GM12878 (cell line): ENCODE results near the gene PCSK6. TPM values are rescaled to one million over a fixed set of nuclear protein-coding genes. Genes with fewer than 3 reads are reported as not detected.

Source experiments
- ATAC-seq: fragments of 200-7000 bp; cut with Tn5 transposase; 3 replicates; pipeline ENCODE4 v1.9.1; 2020; ENCODE audit warnings: mild to moderate bottlenecking, moderate library complexity
- BruUV-seq: library from RNA; stranded (reverse); fragments of 400-500 nt; replicated peaks from 2 replicates; lab custom pipeline; 2021; lab: Mats Ljungman, UMichigan
- CTCF ChIA-PET: fragments of 300-600 bp; sonication (Branson Sonifier 250); formaldehyde crosslinking; extraction: SDS; loops from one replicate; lab custom pipeline; 2021; ENCODE audit warnings: inconsistent platforms; lab: Yijun Ruan, JAX
- POLR2A ChIA-PET: fragments of 350-600 bp; formaldehyde crosslinking; extraction: SDS; loops from one replicate; lab custom pipeline; 2021; ENCODE audit warnings: inconsistent platforms; lab: Charles Lee
- RAD21 ChIA-PET: fragments of 300-600 bp; sonication (Branson Sonifier 250); formaldehyde crosslinking; loops from one replicate; lab custom pipeline; 2023; ENCODE audit warnings: antibody characterized with exemption; ENCODE audit not compliant: unreplicated experiment; lab: Charles Lee
- SMC1A ChIA-PET: fragments of 300-600 bp; sonication (Branson Sonifier 250); formaldehyde crosslinking; loops from one replicate; lab custom pipeline; 2023; ENCODE audit not compliant: unreplicated experiment, uncharacterized antibody; lab: Charles Lee
- DNase-seq: peaks from one replicate; pipeline ENCODE4 v3.0.0-alpha.2; 2011; ENCODE audit warnings: low read depth, low spot score
- FAIRE-seq: peaks from 3 replicates; lab custom pipeline; 2011; peaks lifted over from hg19 to GRCh38; lab: Jason Lieb, UNC
- H2AFZ ChIP-seq: 2 replicates; pipeline ENCODE4 v1.6.0; 2011; ENCODE audit warnings: low read depth, low read length, control low read depth; ENCODE audit not compliant: control insufficient read depth
- H3K27ac ChIP-seq: 2 replicates; pipeline ENCODE4 v1.5.1; 2011; ENCODE audit warnings: control low read depth; ENCODE audit not compliant: control insufficient read depth, insufficient read depth
- H3K27me3 ChIP-seq, 2 experiments: replicated peaks in 1 of 2; 2 replicates each; pipeline versions ENCODE4 v1.6.0 to v1.6.1; 2011; ENCODE audit warnings: low read length in 1 of 2; ENCODE audit not compliant: control insufficient read depth in 2 of 2, insufficient read depth in 2 of 2
- H3K36me3 ChIP-seq, 2 experiments: 2 replicates each; pipeline ENCODE4 v1.5.1; 2011; ENCODE audit warnings: low read length in 1 of 2; ENCODE audit not compliant: control insufficient read depth in 2 of 2, insufficient read depth in 2 of 2
- H3K4me1 ChIP-seq: 2 replicates; pipeline ENCODE4 v1.6.1; 2011; ENCODE audit warnings: mild to moderate bottlenecking, low read length, moderate library complexity, mixed read lengths; ENCODE audit not compliant: control insufficient read depth, insufficient read depth
- H3K4me2 ChIP-seq: 2 replicates; pipeline ENCODE4 v1.6.0; 2011; ENCODE audit warnings: control low read depth; ENCODE audit not compliant: control insufficient read depth, insufficient read depth
- H3K4me3 ChIP-seq: fragments of 200-600 bp; sonication (generic); 2 replicates; pipeline ENCODE4 v1.5.1; 2016
- H3K79me2 ChIP-seq: 2 replicates; pipeline ENCODE4 v1.6.0; 2011; ENCODE audit warnings: low read length; ENCODE audit not compliant: control insufficient read depth, insufficient read depth
- H3K9ac ChIP-seq: 2 replicates; pipeline ENCODE4 v1.8.0; 2011; ENCODE audit warnings: low read length, control low read depth, mixed read lengths; ENCODE audit not compliant: control insufficient read depth, insufficient read depth
- H3K9me3 ChIP-seq: replicated peaks from 3 replicates; pipeline ENCODE4 v1.5.1; 2011; ENCODE audit warnings: mild to moderate bottlenecking, low read length; ENCODE audit not compliant: control insufficient read depth, insufficient read depth
- H4K20me1 ChIP-seq: 2 replicates; pipeline ENCODE4 v1.6.0; 2011; ENCODE audit not compliant: control insufficient read depth, insufficient read depth
- JUND ChIP-seq: IDR thresholded peaks from 2 replicates; pipeline ENCODE4 v1.6.1; 2012; ENCODE audit warnings: low read depth, mild to moderate bottlenecking, low read length, improper control_type of control experiment, moderate library complexity
- LARP7 ChIP-seq: fragments of 450-650 bp; IDR thresholded peaks from 2 replicates; pipeline ENCODE4 v1.6.1; 2017; ENCODE audit warnings: mild to moderate bottlenecking
- NR2C2 ChIP-seq: IDR thresholded peaks from 2 replicates; pipeline ENCODE4 v1.6.1; 2011; ENCODE audit warnings: borderline replicate concordance, low read depth; ENCODE audit not compliant: control insufficient read depth, insufficient read length
- NRF1 ChIP-seq: conservative IDR thresholded peaks from 2 replicates; pipeline ENCODE4 v1.6.1; 2011; ENCODE audit warnings: mild to moderate bottlenecking, low read depth, low read length, improper control_type of control experiment
- SP1 ChIP-seq: IDR thresholded peaks from one replicate; pipeline ENCODE4 v1.6.1; 2011; ENCODE audit warnings: low read depth, low read length
- WGBS: methylation state at CpG from one replicate; pipeline ENCODE4 v1.1.6; 2016; ENCODE audit warnings: low lambda C conversion rate; ENCODE audit not compliant: insufficient replicate concordance, insufficient coverage; ENCODE audit errors: missing lambda C conversion rate; 5-methylcytosine and 5-hydroxymethylcytosine counted together
- in situ Hi-C: fragments of 300-500 bp; cut with MboI; formaldehyde crosslinking; loops from 9 replicates; pipeline ENCODE4 v1.14.3; 2018; ENCODE audit warnings: mixed read lengths
- intact Hi-C: fragments of 100-400 bp; cut with micrococcal nuclease; formaldehyde crosslinking; loops from one replicate; pipeline ENCODE4 v1.14.2; 2022; ENCODE audit not compliant: unreplicated experiment
- polyA plus RNA-seq, 11 experiments: library from polyadenylated mRNA; depleted of rRNA in 4 of 11; unstranded in 6 of 11; stranded (reverse) in 5 of 11; fragments of >200 nt; fragmentation: Nextera tagmentation in 4 of 11; fragmentation: Illumina TruSeq in 1 of 11; extraction: Ambion mirVana in 4 of 11; extraction: Trizol in 1 of 11; gene quantifications; 1 replicate in 1 of 11; 2 replicates in 10 of 11; pipeline versions ENCODE4 v1.2.1 to v1.2.3, GENCODE V29; 2011 to 2016; ENCODE audit warnings: inconsistent platforms in 2 of 11, missing spikeins in 2 of 11, low read depth in 1 of 11
- total RNA-seq, 4 experiments: library from RNA; depleted of rRNA in 3 of 4; stranded (reverse); fragments of >200 nt in 3 of 4; fragmentation: Illumina TruSeq in 1 of 4; extraction: Trizol in 1 of 4; gene quantifications; 2 replicates each; pipeline versions ENCODE4 v1.2.1 to v1.2.3, GENCODE V29; 2013 to 2021
- TF ChIP-seq, protein P1 (sequence below): fragments of 450-650 bp; IDR thresholded peaks from 2 replicates; pipeline ENCODE4 v1.6.1; 2017; ENCODE audit warnings: mild to moderate bottlenecking, moderate library complexity

PCSK6 gene
- total and polyA plus RNA-seq, 10 of the 15 experiments (the other 5 are each of a cell fraction or from before 2014, with no cell fraction given), result 0.19 to 0.67 (median 0.25) TPM; not detected in 4

- H4K20me1 ChIP-seq, result no peaks in the 10 kb centered on the region
- ChIA-PET SMC1A (no interaction called here), CTCF (no interaction called here), RAD21 (no interaction called here), POLR2A (no interaction called here)
- ATAC-seq (no peak), DNase-seq (no peak), FAIRE-seq (no peak)
- H3K9ac ChIP-seq, result no peak overlapping the region
- in situ Hi-C loops (no loop called here), intact Hi-C loops (no loop called here)
- BruUV-seq, result no TSS peak
- no peaks in the 10 kb centered on the region for H3K36me3 ChIP-seq
- no peaks in the 10 kb centered on the region for H3K79me2 ChIP-seq
- no peaks in the 10 kb centered on the region for H3K4me1 ChIP-seq
- no peak overlapping the region for H3K4me3 ChIP-seq
- H3K27ac ChIP-seq, result no peak overlapping the region
- H3K9me3 ChIP-seq, result no peaks in the 10 kb centered on the region
- no peak overlapping the region for H3K4me2 ChIP-seq
- peaks cover 0 to 4% of the 10 kb centered on the region in 2 experiments; a peak in 2 of 4 replicates for H3K27me3 ChIP-seq
- TF ChIP-seq NRF1 (no peak), JUND (no peak), SP1 (no peak)
- TF ChIP-seq, all 136 proteins: peak for 0
- H2AFZ ChIP-seq, result no peak overlapping the region
- 43% methylated on average over 12 of the region's 12 CpGs for WGBS
These were observed 44.5 kb downstream of the PCSK6 start for GRCh38 chr15:101444807-101445508.

DNA sequence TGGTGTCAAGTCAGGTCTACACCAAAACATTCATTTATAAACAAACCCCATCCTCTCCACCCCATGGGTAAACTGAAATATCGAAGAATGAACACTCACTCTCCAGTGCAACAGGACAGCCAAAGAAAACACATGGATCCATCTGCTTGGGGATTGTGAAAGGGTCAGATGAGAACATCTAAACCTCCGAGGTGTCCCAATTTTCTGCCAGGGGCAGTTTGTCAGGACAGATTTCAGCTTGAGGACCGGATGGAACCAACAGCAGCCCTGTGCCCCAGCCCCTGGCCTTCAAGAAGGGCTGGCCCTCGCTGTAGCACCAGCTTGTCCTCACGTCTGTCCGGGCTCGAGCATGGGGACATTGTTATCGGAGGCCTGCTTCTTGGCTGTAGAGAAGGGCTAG is 45.5 kb downstream of the PCSK6 start:
- intact Hi-C loops (no loop called here), in situ Hi-C loops (no loop called here)
- Histone ChIP-seq H3K4me1 (no peaks in the 10 kb centered on the region), H3K4me3 (no peak overlapping the region), H3K79me2 (no peaks in the 10 kb centered on the region), H3K4me2 (no peak overlapping the region), H2AFZ (no peak overlapping the region), H4K20me1 (no peaks in the 10 kb centered on the region), H3K36me3 (no peaks in the 10 kb centered on the region), H3K27me3 (peaks cover 0 to 4% of the 10 kb centered on the region in 2 experiments; a peak in 2 of 4 replicates), H3K9ac (no peak overlapping the region), H3K9me3 (no peaks in the 10 kb centered on the region), H3K27ac (no peak overlapping the region)
- TF ChIP-seq NR2C2, result no peak
- no peak for TF ChIP-seq LARP7
- TF ChIP-seq, protein P1, sequence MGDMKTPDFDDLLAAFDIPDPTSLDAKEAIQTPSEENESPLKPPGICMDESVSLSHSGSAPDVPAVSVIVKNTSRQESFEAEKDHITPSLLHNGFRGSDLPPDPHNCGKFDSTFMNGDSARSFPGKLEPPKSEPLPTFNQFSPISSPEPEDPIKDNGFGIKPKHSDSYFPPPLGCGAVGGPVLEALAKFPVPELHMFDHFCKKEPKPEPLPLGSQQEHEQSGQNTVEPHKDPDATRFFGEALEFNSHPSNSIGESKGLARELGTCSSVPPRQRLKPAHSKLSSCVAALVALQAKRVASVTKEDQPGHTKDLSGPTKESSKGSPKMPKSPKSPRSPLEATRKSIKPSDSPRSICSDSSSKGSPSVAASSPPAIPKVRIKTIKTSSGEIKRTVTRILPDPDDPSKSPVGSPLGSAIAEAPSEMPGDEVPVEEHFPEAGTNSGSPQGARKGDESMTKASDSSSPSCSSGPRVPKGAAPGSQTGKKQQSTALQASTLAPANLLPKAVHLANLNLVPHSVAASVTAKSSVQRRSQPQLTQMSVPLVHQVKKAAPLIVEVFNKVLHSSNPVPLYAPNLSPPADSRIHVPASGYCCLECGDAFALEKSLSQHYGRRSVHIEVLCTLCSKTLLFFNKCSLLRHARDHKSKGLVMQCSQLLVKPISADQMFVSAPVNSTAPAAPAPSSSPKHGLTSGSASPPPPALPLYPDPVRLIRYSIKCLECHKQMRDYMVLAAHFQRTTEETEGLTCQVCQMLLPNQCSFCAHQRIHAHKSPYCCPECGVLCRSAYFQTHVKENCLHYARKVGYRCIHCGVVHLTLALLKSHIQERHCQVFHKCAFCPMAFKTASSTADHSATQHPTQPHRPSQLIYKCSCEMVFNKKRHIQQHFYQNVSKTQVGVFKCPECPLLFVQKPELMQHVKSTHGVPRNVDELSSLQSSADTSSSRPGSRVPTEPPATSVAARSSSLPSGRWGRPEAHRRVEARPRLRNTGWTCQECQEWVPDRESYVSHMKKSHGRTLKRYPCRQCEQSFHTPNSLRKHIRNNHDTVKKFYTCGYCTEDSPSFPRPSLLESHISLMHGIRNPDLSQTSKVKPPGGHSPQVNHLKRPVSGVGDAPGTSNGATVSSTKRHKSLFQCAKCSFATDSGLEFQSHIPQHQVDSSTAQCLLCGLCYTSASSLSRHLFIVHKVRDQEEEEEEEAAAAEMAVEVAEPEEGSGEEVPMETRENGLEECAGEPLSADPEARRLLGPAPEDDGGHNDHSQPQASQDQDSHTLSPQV, result no peak
- no peak for DNase-seq
- FAIRE-seq, result no peak
- RAD21 ChIA-PET, result no interaction called here
- 11% methylated on average over 8 of the region's 8 CpGs for WGBS
- no TSS peak for BruUV-seq
- SMC1A ChIA-PET, result no interaction called here
- CTCF ChIA-PET, result no interaction called here
- no peak for ATAC-seq
- POLR2A ChIA-PET, result no interaction called here
